Bronchial epithelial cell (primary cell): ENCODE data around the gene PSD2. TPM values are rescaled to one million over a fixed set of nuclear protein-coding genes. Genes with fewer than 3 reads are reported as not detected.
A peak's percentile ranks its signal among the peaks of the same experiment; 100 is the strongest.

Experiments used
- DNase-seq: peaks from one replicate; pipeline ENCODE4 v3.0.0-alpha.2; 2010; ENCODE audit warnings: low read depth
- FAIRE-seq: peaks from 2 replicates; lab custom pipeline; 2011; peaks lifted over from hg19 to GRCh38; lab: Jason Lieb, UNC
- H3K27me3 ChIP-seq: 2 replicates; pipeline ENCODE4 v1.5.1; 2011; ENCODE audit warnings: low read length; ENCODE audit not compliant: control insufficient read depth, insufficient read depth
- H3K36me3 ChIP-seq: 2 replicates; pipeline ENCODE4 v1.5.1; 2011; ENCODE audit warnings: low read length; ENCODE audit not compliant: control insufficient read depth, insufficient read depth
- H3K4me3 ChIP-seq: 2 replicates; pipeline ENCODE4 v1.5.1; 2011; ENCODE audit warnings: mild to moderate bottlenecking, low read depth, low read length, control low read depth
- CTCF ChIP-seq: IDR thresholded peaks from 2 replicates; pipeline ENCODE4 v1.5.1; 2011; ENCODE audit warnings: mild to moderate bottlenecking, moderate library complexity, low read length, control low read depth, inconsistent platforms; ENCODE audit not compliant: insufficient read depth, severe bottlenecking
- total RNA-seq: library from RNA; depleted of rRNA; stranded (reverse); fragments of >200 nt; gene quantifications from 2 replicates; pipeline ENCODE4 v1.2.1, GENCODE V29; 2014

Gene PSD2
- total RNA-seq, 1 donor from 2014 or later, result under 0.01 TPM

GRCh38 chr5:139847091-139847490, 51.5 kb downstream of the PSD2 start:
- Histone ChIP-seq H3K36me3 (no peaks in the 10 kb centered on the region), H3K27me3 (peaks cover 5% of the 10 kb centered on the region), H3K4me3 (no peak overlapping the region)
- DNase-seq (no peak), FAIRE-seq (no peak)
- TF ChIP-seq CTCF, result no peak

- FAIRE-seq (no peak), DNase-seq (peak; percentile 26)
- Histone ChIP-seq H3K4me3 (peak overlapping the region; percentile 28), H3K27me3 (peaks cover 2% of the 10 kb centered on the region), H3K36me3 (no peaks in the 10 kb centered on the region)
- no peak for TF ChIP-seq CTCF
These were observed 52.3 kb downstream of the PSD2 start for GRCh38 chr5:139847790-139848507.

- H3K4me3 ChIP-seq, result peak overlapping the region; percentile 26
- H3K36me3 ChIP-seq, result no peaks in the 10 kb centered on the region
- H3K27me3 ChIP-seq, result peaks cover 2% of the 10 kb centered on the region
- no peak for DNase-seq
- TF ChIP-seq CTCF, result no peak
- FAIRE-seq, result peak; percentile 93
These were observed 53.0 kb downstream of the PSD2 start for GRCh38 chr5:139848508-139849100.

GRCh38 chr5:139849501-139849900, 53.9 kb downstream of the PSD2 start:
- no peak for FAIRE-seq
- no peak for DNase-seq
- H3K4me3 ChIP-seq, result no peak overlapping the region
- no peaks in the 10 kb centered on the region for H3K36me3 ChIP-seq
- no peak for TF ChIP-seq CTCF
- peaks cover 2% of the 10 kb centered on the region for H3K27me3 ChIP-seq

GRCh38 chr5:139849942-139850341, 54.3 kb downstream of the PSD2 start:
- TF ChIP-seq CTCF, result no peak
- DNase-seq, result peak; percentile 42
- no peak overlapping the region for H3K4me3 ChIP-seq
- FAIRE-seq, result peak; percentile 66
- H3K27me3 ChIP-seq, result peaks cover 2% of the 10 kb centered on the region
- H3K36me3 ChIP-seq, result no peaks in the 10 kb centered on the region
